Neuronal stem cell (in vitro differentiated cells): ENCODE results near the gene SYT14.

ENCODE experiments used
- DNase-seq: peaks from one replicate; pipeline ENCODE4 v3.0.0-alpha.2; 2013; ENCODE audit warnings: low spot score
- H2AFZ ChIP-seq: one replicate; pipeline ENCODE4 v1.6.1; 2013; ENCODE audit warnings: mild to moderate bottlenecking, low read length, inconsistent platforms
- H2AK5ac ChIP-seq: 2 replicates; pipeline ENCODE4 v1.6.1; 2013; ENCODE audit warnings: low read depth, mild to moderate bottlenecking, inconsistent platforms, low read length, moderate library complexity, mixed read lengths
- H2BK120ac ChIP-seq: 2 replicates; pipeline ENCODE4 v1.6.1; 2013; ENCODE audit warnings: low read depth, mild to moderate bottlenecking, inconsistent platforms, low read length, moderate library complexity, mixed read lengths
- H2BK12ac ChIP-seq: one replicate; pipeline ENCODE4 v1.6.1; 2013; ENCODE audit warnings: low read length, inconsistent platforms
- H2BK15ac ChIP-seq: 2 replicates; pipeline ENCODE4 v1.6.1; 2013; ENCODE audit warnings: mild to moderate bottlenecking, low read length, inconsistent platforms, mixed read lengths
- H2BK5ac ChIP-seq: one replicate; pipeline ENCODE4 v1.6.1; 2013; ENCODE audit warnings: inconsistent platforms, mild to moderate bottlenecking, low read length, moderate library complexity
- H3K14ac ChIP-seq: one replicate; pipeline ENCODE4 v1.6.1; 2013; ENCODE audit warnings: low read length, inconsistent platforms
- H3K18ac ChIP-seq: 2 replicates; pipeline ENCODE4 v1.6.1; 2013; ENCODE audit warnings: low read length, inconsistent platforms
- H3K23ac ChIP-seq: 2 replicates; pipeline ENCODE4 v1.6.1; 2013; ENCODE audit warnings: low read depth, mild to moderate bottlenecking, mixed read lengths, low read length, inconsistent platforms; ENCODE audit not compliant: poor library complexity
- H3K27ac ChIP-seq: replicated peaks from 3 replicates; pipeline ENCODE4 v1.5.1; 2013; ENCODE audit warnings: low read length, inconsistent platforms
- H3K27me3 ChIP-seq, 3 experiments: 2 replicates each; pipeline ENCODE4 v1.6.1; 2013; ENCODE audit warnings: low read length in 3 of 3, mild to moderate bottlenecking in 2 of 3, inconsistent platforms in 1 of 3, low read depth in 1 of 3, mixed read lengths in 1 of 3, moderate library complexity in 1 of 3; ENCODE audit not compliant: control insufficient read depth in 3 of 3, insufficient read depth in 3 of 3
- H3K36me3 ChIP-seq, 2 donors: replicated peaks in 1 of 2; 2 replicates each; pipeline ENCODE4 v1.6.1; 2013; ENCODE audit warnings: low read length in 2 of 2; ENCODE audit not compliant: control insufficient read depth in 2 of 2, insufficient read depth in 2 of 2
- H3K4ac ChIP-seq: 2 replicates; pipeline ENCODE4 v1.6.1; 2013; ENCODE audit warnings: inconsistent platforms, mild to moderate bottlenecking, low read length, moderate library complexity
- H3K4me1 ChIP-seq, 2 donors: 1 replicate in 1 of 2; 2 replicates in 1 of 2; pipeline ENCODE4 v1.6.1; 2013; ENCODE audit warnings: low read length in 2 of 2, low read depth in 1 of 2; ENCODE audit not compliant: control insufficient read depth in 2 of 2, insufficient read depth in 1 of 2
- H3K4me2 ChIP-seq: one replicate; pipeline ENCODE4 v1.6.1; 2013; ENCODE audit warnings: mild to moderate bottlenecking, low read length, inconsistent platforms; ENCODE audit not compliant: insufficient read depth, poor library complexity, severe bottlenecking
- H3K4me3 ChIP-seq, 2 donors: 2 replicates each; pipeline ENCODE4 v1.5.1; 2013; ENCODE audit warnings: low read length in 2 of 2, mild to moderate bottlenecking in 2 of 2, inconsistent platforms in 1 of 2, moderate library complexity in 1 of 2
- H3K79me1 ChIP-seq: one replicate; pipeline ENCODE4 v1.6.1; 2013; ENCODE audit warnings: low read depth, mild to moderate bottlenecking, inconsistent platforms, low read length, moderate library complexity
- H3K9ac ChIP-seq: one replicate; pipeline ENCODE4 v1.6.1; 2013; ENCODE audit warnings: mild to moderate bottlenecking, low read depth, low read length, inconsistent platforms; ENCODE audit not compliant: poor library complexity
- H3K9me3 ChIP-seq, 2 donors: replicated peaks in 1 of 2; 2 replicates each; pipeline versions ENCODE3 to v1.6.1; 2013; ENCODE audit warnings: low read length in 2 of 2, mild to moderate bottlenecking in 2 of 2, inconsistent platforms in 1 of 2, low read depth in 1 of 2, mixed read lengths in 1 of 2, moderate library complexity in 1 of 2; ENCODE audit not compliant: control insufficient read depth in 2 of 2, insufficient read depth in 1 of 2
- H4K8ac ChIP-seq: one replicate; pipeline ENCODE4 v1.6.1; 2013; ENCODE audit warnings: low read depth, mild to moderate bottlenecking, inconsistent platforms, low read length, moderate library complexity
- H4K91ac ChIP-seq: one replicate; pipeline ENCODE4 v1.6.1; 2013; ENCODE audit warnings: low read length, low read depth, mild to moderate bottlenecking, inconsistent platforms; ENCODE audit not compliant: poor library complexity
- WGBS, 2 donors: extraction: QIAGEN DNeasy Blood & Tissue Kit; methylation state at CpG; one replicate each; pipeline ENCODE4 v1.1.7; 2013; ENCODE audit warnings: missing lambda C conversion rate in 2 of 2, mixed read lengths in 1 of 2; ENCODE audit not compliant: insufficient read length in 2 of 2, insufficient replicate concordance in 1 of 2; ENCODE audit errors: extremely low coverage in 2 of 2; 5-methylcytosine and 5-hydroxymethylcytosine counted together

The SYT14 gene

DNA sequence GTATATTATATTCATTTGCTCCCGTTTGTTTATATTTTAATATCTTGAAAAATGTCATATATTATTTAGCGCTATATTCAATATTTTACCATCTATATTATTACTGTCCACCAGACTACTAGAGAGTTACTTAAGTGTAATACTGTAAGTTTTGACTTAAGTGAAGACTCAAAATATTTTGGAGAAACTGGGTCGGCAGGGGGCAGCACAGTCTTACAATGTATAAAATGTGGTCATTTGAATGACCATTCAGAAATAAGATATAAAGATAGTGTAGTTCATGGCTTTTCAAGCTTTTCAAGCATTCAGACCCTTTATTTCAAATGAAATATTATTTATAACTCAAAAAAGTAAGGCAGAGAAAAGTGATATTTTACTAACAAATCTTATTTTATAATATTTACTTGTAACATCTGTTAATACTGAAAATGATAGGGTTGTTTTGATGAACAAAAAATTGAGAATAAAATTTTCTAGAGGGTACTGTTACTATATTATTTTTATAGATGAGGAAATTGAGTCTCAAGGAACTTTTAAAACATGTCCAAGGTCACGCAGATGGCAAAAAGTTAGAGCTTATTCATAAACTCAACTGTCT lies 205.5 kb downstream of the SYT14 start:
- Histone ChIP-seq H3K14ac (no peak overlapping the region), H3K27me3 (no peaks in the 10 kb centered on the region), H3K27ac (no peak overlapping the region), H4K8ac (no peak overlapping the region), H3K9ac (no peak overlapping the region), H2BK15ac (no peak overlapping the region), H3K18ac (no peak overlapping the region), H3K4ac (no peak overlapping the region), H3K4me1 (no peaks in the 10 kb centered on the region), H3K4me3 (no peak overlapping the region), H2AFZ (no peak overlapping the region), H3K4me2 (no peak overlapping the region), H2BK120ac (no peak overlapping the region), H4K91ac (no peak overlapping the region), H2BK12ac (no peak overlapping the region), H2AK5ac (no peak overlapping the region), H3K9me3 (no peaks in the 10 kb centered on the region), H3K79me1 (no peaks in the 10 kb centered on the region), H2BK5ac (no peak overlapping the region), H3K23ac (no peak overlapping the region), H3K36me3 (no peaks in the 10 kb centered on the region)
- DNase-seq: peak; percentile 54
- no CpG with 5 or more reads among the region's 4 CpGs for WGBS, 2 donors

DNA sequence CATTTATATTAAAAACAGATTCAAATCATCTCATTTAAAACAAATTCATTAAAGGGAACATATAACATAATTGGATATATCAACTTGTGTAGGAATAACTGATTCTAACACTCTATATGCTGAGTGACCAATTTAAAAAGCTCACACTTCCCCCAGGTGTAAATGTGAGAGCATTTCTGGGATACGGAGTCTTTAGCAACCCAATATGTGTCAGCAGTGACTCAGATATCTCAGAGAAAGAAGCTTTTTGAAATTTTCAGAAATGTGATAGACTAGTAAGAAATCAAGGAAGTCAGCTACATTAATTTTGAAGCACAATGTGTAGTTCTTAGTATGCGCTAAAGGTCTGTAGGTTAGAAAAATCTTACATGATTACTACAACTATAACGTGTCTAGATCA lies 206.7 kb downstream of the SYT14 start:
- no peak overlapping the region for H3K4me2 ChIP-seq
- H3K4me1 ChIP-seq: no peaks in the 10 kb centered on the region
- no peak overlapping the region for H3K23ac ChIP-seq
- no peak overlapping the region for H2AFZ ChIP-seq
- H3K79me1 ChIP-seq: no peaks in the 10 kb centered on the region
- DNase-seq: no peak
- no peak overlapping the region for H3K9ac ChIP-seq
- no CpG with 5 or more reads among the region's 3 CpGs for WGBS, 2 donors
- H3K4me3 ChIP-seq: no peak overlapping the region
- H2AK5ac ChIP-seq: no peak overlapping the region
- no peak overlapping the region for H4K91ac ChIP-seq
- no peak overlapping the region for H2BK120ac ChIP-seq
- H4K8ac ChIP-seq: no peak overlapping the region
- no peaks in the 10 kb centered on the region for H3K9me3 ChIP-seq
- H3K4ac ChIP-seq: no peak overlapping the region
- H3K14ac ChIP-seq: no peak overlapping the region
- no peak overlapping the region for H3K18ac ChIP-seq
- no peaks in the 10 kb centered on the region for H3K27me3 ChIP-seq
- no peak overlapping the region for H2BK12ac ChIP-seq
- H2BK5ac ChIP-seq: no peak overlapping the region
- H3K36me3 ChIP-seq: no peaks in the 10 kb centered on the region
- H3K27ac ChIP-seq: no peak overlapping the region
- H2BK15ac ChIP-seq: no peak overlapping the region

DNA sequence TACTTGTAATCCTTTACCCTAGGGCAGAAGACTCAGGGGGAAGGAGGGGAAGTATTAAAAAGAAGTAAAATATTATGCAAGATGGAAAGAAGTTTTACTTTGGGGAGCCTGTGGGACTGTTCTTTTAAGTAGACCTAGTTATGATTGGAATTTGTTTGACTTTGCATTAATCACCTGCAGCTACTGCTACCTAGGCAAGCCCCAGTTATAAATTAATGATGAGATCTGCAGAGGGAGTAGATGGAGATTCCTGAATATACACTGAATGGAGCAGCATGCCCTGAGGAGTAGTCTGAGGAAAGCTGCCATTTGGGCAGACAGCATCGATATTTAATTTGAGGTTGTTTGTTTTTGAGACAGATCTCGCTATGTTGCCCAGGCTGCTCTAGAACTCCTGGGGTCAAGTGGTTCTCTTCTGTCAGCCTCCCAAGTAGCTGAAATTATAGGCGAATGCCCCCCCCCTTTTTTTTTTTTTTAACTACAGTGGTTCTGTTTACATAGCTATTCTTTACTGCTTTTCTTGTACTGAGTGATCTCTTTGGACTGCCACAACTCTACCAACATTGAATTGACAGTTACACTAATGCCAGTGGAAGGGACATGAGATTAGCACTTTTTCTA lies 213.1 kb downstream of the SYT14 start:
- Histone ChIP-seq H4K91ac (no peak overlapping the region), H3K4ac (no peak overlapping the region), H3K27me3 (no peaks in the 10 kb centered on the region), H3K79me1 (no peaks in the 10 kb centered on the region), H2AFZ (no peak overlapping the region), H3K27ac (no peak overlapping the region), H3K23ac (no peak overlapping the region), H3K18ac (no peak overlapping the region), H2BK12ac (no peak overlapping the region), H2BK15ac (no peak overlapping the region), H2BK5ac (no peak overlapping the region), H3K14ac (no peak overlapping the region), H3K9ac (no peak overlapping the region), H4K8ac (no peak overlapping the region), H3K4me2 (no peak overlapping the region), H3K36me3 (no peaks in the 10 kb centered on the region), H3K9me3 (peaks cover 0 to 2% of the 10 kb centered on the region in 2 donors), H3K4me3 (no peak overlapping the region), H2AK5ac (no peak overlapping the region), H3K4me1 (peaks cover 0 to 2% of the 10 kb centered on the region in 2 donors), H2BK120ac (no peak overlapping the region)
- WGBS, 2 donors: no CpG with 5 or more reads among the region's 3 CpGs
- no peak for DNase-seq

DNA sequence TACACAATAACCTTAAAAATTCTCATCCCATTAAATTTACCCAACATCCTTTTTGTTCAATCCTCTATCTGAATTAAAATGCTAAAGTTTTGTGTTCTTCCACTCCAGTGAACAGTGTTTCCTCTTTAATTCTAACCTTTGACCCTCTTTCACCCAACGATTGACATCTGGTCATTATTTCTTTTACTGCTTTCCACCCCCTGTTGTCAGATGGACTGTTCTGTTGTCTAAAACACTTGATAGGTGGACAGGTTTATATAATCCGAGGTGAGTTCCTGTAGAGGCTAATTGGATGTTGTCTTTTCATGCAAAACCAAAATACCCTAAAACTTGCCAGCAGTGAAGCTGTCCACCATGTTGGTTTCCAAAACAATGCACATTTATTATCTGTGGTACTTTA lies 221.2 kb downstream of the SYT14 start:
- Histone ChIP-seq H3K9me3 (peaks cover 0 to 2% of the 10 kb centered on the region in 2 donors), H3K18ac (no peak overlapping the region), H3K4me2 (no peak overlapping the region), H3K79me1 (no peaks in the 10 kb centered on the region), H4K91ac (no peak overlapping the region), H3K4me3 (no peak overlapping the region), H2BK15ac (no peak overlapping the region), H3K27me3 (no peaks in the 10 kb centered on the region), H3K4ac (no peak overlapping the region), H2BK5ac (no peak overlapping the region), H3K4me1 (peaks cover 5 to 10% of the 10 kb centered on the region in 2 donors), H2BK120ac (no peak overlapping the region), H2AK5ac (no peak overlapping the region), H2AFZ (no peak overlapping the region), H3K27ac (no peak overlapping the region), H3K14ac (no peak overlapping the region), H3K23ac (no peak overlapping the region), H2BK12ac (no peak overlapping the region), H3K36me3 (no peaks in the 10 kb centered on the region), H4K8ac (no peak overlapping the region), H3K9ac (no peak overlapping the region)
- WGBS, 2 donors: no CpG with 5 or more reads among the region's 2 CpGs
- DNase-seq: peak; percentile 85
